ENCODE data around the gene TTLL11.

TTLL11 gene

GRCh38 chr9:121827251-121827967 is 265.7 kb downstream of the TTLL11 start:
- TF ChIP-seq USF1 (IDR thresholded peaks at IDR 0.05): no peak
- no peak for TF ChIP-seq MAX (IDR thresholded peaks at IDR 0.05)
- TF ChIP-seq CEBPB (IDR thresholded peaks at IDR 0.05): no peak
- TF ChIP-seq TCF12 (IDR thresholded peaks at IDR 0.05; ENCODE audit: low read depth): no peak
- TF ChIP-seq EP300 (IDR thresholded peaks at IDR 0.05; ENCODE audit: borderline replicate concordance): no peak

GRCh38 chr9:121826711-121827110 is 266.4 kb downstream of the TTLL11 start:
- no peak for TF ChIP-seq EGR1 (IDR thresholded peaks at IDR 0.05)
- TF ChIP-seq USF1 (IDR thresholded peaks at IDR 0.05): no peak
- no peak for TF ChIP-seq RAD21 (IDR thresholded peaks at IDR 0.05; ENCODE audit: low read depth)
- TF ChIP-seq CEBPB (IDR thresholded peaks at IDR 0.05): no peak
- no peak for TF ChIP-seq TCF12 (IDR thresholded peaks at IDR 0.05; ENCODE audit: low read depth)
- no peak for TF ChIP-seq NFIC (IDR thresholded peaks at IDR 0.05)
- no peak for TF ChIP-seq EP300 (IDR thresholded peaks at IDR 0.05; ENCODE audit: borderline replicate concordance)
- no peak for TF ChIP-seq TAF1 (IDR thresholded peaks at IDR 0.05; ENCODE audit: low read depth)
- TF ChIP-seq MAX (IDR thresholded peaks at IDR 0.05): no peak
- TF ChIP-seq FOXM1 (IDR thresholded peaks at IDR 0.05; ENCODE audit: borderline replicate concordance, low read depth): no peak
- TF ChIP-seq TEAD4 (IDR thresholded peaks at IDR 0.05): no peak
- no peak for TF ChIP-seq YY1 (IDR thresholded peaks at IDR 0.05; ENCODE audit: low read depth)
- no peak for TF ChIP-seq CREB1 (IDR thresholded peaks at IDR 0.05; ENCODE audit: low read depth)
- TF ChIP-seq ZBTB7A (IDR thresholded peaks at IDR 0.05; ENCODE audit: low read depth): no peak
- no peak for TF ChIP-seq REST (IDR thresholded peaks at IDR 0.05; ENCODE audit: low read depth)

GRCh38 chr9:121825031-121825691 is 267.9 kb downstream of the TTLL11 start:
- TF ChIP-seq TEAD4 (IDR thresholded peaks at IDR 0.05) (no peak), RAD21 (IDR thresholded peaks at IDR 0.05; ENCODE audit: low read depth) (no peak), EP300 (IDR thresholded peaks at IDR 0.05; ENCODE audit: borderline replicate concordance) (no peak), REST (IDR thresholded peaks at IDR 0.05; ENCODE audit: low read depth) (no peak), NFIC (IDR thresholded peaks at IDR 0.05) (no peak), ZBTB7A (IDR thresholded peaks at IDR 0.05; ENCODE audit: low read depth) (no peak), USF1 (IDR thresholded peaks at IDR 0.05) (no peak), MAX (IDR thresholded peaks at IDR 0.05) (no peak)

GRCh38 chr9:121824651-121825030 is 268.5 kb downstream of the TTLL11 start:
- TF ChIP-seq CREB1 (IDR thresholded peaks at IDR 0.05; ENCODE audit: low read depth) (no peak), TCF12 (IDR thresholded peaks at IDR 0.05; ENCODE audit: low read depth) (no peak), NFIC (IDR thresholded peaks at IDR 0.05) (no peak), TAF1 (IDR thresholded peaks at IDR 0.05; ENCODE audit: low read depth) (no peak), REST (IDR thresholded peaks at IDR 0.05; ENCODE audit: low read depth) (no peak), YY1 (IDR thresholded peaks at IDR 0.05; ENCODE audit: low read depth) (no peak), EP300 (IDR thresholded peaks at IDR 0.05; ENCODE audit: borderline replicate concordance) (no peak), RAD21 (IDR thresholded peaks at IDR 0.05; ENCODE audit: low read depth) (no peak), FOXM1 (IDR thresholded peaks at IDR 0.05; ENCODE audit: borderline replicate concordance, low read depth) (no peak), TEAD4 (IDR thresholded peaks at IDR 0.05) (no peak), CEBPB (IDR thresholded peaks at IDR 0.05) (no peak), USF1 (IDR thresholded peaks at IDR 0.05) (no peak), EGR1 (IDR thresholded peaks at IDR 0.05) (no peak), MAX (IDR thresholded peaks at IDR 0.05) (no peak), ZBTB7A (IDR thresholded peaks at IDR 0.05; ENCODE audit: low read depth) (no peak)

All from Ishikawa (cell line).